ENCODE results near the gene CDK5.

- no peak for TF ChIP-seq CTCF (IDR thresholded peaks at IDR 0.05; ENCODE audit: insufficient read depth, low read length, poor library complexity, severe bottlenecking)
- no peak for TF ChIP-seq EZH2phosphoT487 (conservative IDR thresholded peaks at IDR 0.05; ENCODE audit: low read length)
These were observed 19.4 kb upstream of the CDK5 start for GRCh38 chr7:151076863-151077704.
